ENCODE measurements around the gene BTRC. TPM values are rescaled to one million over a fixed set of nuclear protein-coding genes. Genes with fewer than 3 reads are reported as not detected.

Gene BTRC
- total and polyA plus RNA-seq, 2 donors (not counting 3 experiments of a cell fraction or from before 2014, with no cell fraction given) = 11.6 to 18.5 TPM

DNA sequence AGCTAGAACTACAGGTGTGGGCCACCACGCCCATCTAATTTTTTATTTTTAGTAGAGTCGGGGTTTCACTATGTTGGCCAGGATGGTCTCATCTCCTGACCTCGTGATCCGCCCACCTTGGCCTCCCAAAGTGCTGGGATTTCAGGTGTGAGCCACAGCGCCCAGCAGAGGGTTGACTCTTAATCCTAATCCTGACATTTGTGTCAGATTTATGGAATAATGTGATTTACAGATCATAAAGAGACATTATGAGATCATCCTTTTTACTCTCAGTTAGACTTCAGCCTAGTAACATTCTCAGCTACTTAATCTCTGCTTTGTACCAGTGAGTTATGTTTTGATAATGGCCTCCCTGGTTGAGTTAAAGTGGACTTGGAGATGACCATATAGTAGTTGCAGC, 2.2 kb downstream of the BTRC start:
- intact Hi-C loops (cut with micrococcal nuclease) = no loop called here
- Histone ChIP-seq H3K36me3 (ENCODE audit: control insufficient read depth in 2 of 2, extremely low read depth in 1 of 2, insufficient read depth in 2 of 2, low read length in 2 of 2) (no peaks in the 10 kb centered on the region), H3K4me3 (replicated peaks in 1 of 3; ENCODE audit: insufficient read depth in 1 of 3, low read depth in 1 of 3, low read length in 3 of 3) (no peak overlapping the region), H3K9me1 (replicated peaks; ENCODE audit: control insufficient read depth, extremely low read depth, insufficient read depth, low read length) (no peaks in the 10 kb centered on the region), H3K79me2 (ENCODE audit: control insufficient read depth, insufficient read depth, low read length) (peaks cover 13% of the 10 kb centered on the region), H3K27me3 (ENCODE audit: control insufficient read depth in 2 of 2, insufficient read depth in 2 of 2, low read length in 2 of 2) (no peaks in the 10 kb centered on the region), H2AFZ (ENCODE audit: low read depth, low read length) (no peak overlapping the region), H3K9me3 (replicated peaks; ENCODE audit: control insufficient read depth, insufficient read depth, low read length) (no peaks in the 10 kb centered on the region), H3K4me1 (ENCODE audit: control insufficient read depth, extremely low read depth, insufficient read depth, low read length) (peaks cover 11% of the 10 kb centered on the region), H3K9ac (replicated peaks; ENCODE audit: extremely low read depth, insufficient read depth, low read length) (no peak overlapping the region), H4K20me1 (replicated peaks; ENCODE audit: control insufficient read depth, extremely low read depth, insufficient read depth, low read length) (no peaks in the 10 kb centered on the region), H3K4me2 (ENCODE audit: insufficient read depth, low read length) (no peak overlapping the region), H3K27ac (ENCODE audit: insufficient read depth, low read depth, low read length) (no peak overlapping the region)
- no peak for FAIRE-seq
- DNase-seq (ENCODE audit: low read depth, low spot score) = no peak
- dilution Hi-C loops (cut with MboI; ENCODE audit: extremely low pct_ligation_motif_present, low sequenced_read_pairs) = no loop called here
- no TSS peak for BruUV-seq (replicated peaks)
- ChIA-PET CTCF (no interaction called here), POLR2A (no interaction called here)
- TF ChIP-seq EZH2 (IDR thresholded peaks at IDR 0.05; ENCODE audit: borderline replicate concordance, low read depth, low read length, severe bottlenecking) = no peak
- TF ChIP-seq JUN (IDR thresholded peaks at IDR 0.05; ENCODE audit: borderline replicate concordance, insufficient read depth, insufficient read length, low read depth) = no peak
- no peak for TF ChIP-seq POLR2A (IDR thresholded peaks at IDR 0.05; ENCODE audit: low read depth, low read length)
- no peak for TF ChIP-seq FOS (IDR thresholded peaks at IDR 0.05; ENCODE audit: borderline replicate concordance, insufficient read depth, low read length)
- TF ChIP-seq POLR2AphosphoS5 (IDR thresholded peaks at IDR 0.05; ENCODE audit: insufficient read depth, low read depth, low read length) = no peak
- no peak for TF ChIP-seq GATA2 (IDR thresholded peaks at IDR 0.05; ENCODE audit: insufficient read depth, insufficient read length, low read depth, low read length)
- TF ChIP-seq MYC (IDR thresholded peaks at IDR 0.05; ENCODE audit: low read depth, low read length) = no peak
- TF ChIP-seq, protein P1, sequence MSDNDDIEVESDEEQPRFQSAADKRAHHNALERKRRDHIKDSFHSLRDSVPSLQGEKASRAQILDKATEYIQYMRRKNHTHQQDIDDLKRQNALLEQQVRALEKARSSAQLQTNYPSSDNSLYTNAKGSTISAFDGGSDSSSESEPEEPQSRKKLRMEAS (IDR thresholded peaks at IDR 0.05; ENCODE audit: insufficient read depth, insufficient read length) = no peak

DNA sequence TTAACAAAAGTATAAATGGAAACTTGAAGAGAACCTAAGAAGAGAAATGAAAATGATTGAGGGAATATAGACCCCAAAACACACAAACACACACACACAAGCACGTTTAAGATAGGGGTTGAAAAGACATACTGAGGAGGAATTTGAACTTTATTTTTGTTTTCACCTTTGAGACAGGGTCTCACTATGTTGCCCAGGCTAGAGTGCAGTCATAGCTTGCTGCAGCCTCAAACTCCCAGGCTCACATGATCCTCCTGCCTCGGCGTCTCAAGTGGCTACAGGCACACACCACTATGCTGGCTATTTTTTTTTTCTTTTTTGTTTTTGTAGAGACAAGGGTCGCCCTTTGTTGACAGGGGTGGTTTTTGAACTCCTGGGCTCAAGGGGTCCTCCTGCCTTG, 4.0 kb downstream of the BTRC start:
- Histone ChIP-seq H4K20me1 (replicated peaks; ENCODE audit: control insufficient read depth, extremely low read depth, insufficient read depth, low read length) (no peaks in the 10 kb centered on the region), H2AFZ (ENCODE audit: low read depth, low read length) (no peak overlapping the region), H3K27ac (ENCODE audit: insufficient read depth, low read depth, low read length) (no peak overlapping the region), H3K4me3 (replicated peaks in 1 of 3; ENCODE audit: insufficient read depth in 1 of 3, low read depth in 1 of 3, low read length in 3 of 3) (no peak overlapping the region), H3K9me1 (replicated peaks; ENCODE audit: control insufficient read depth, extremely low read depth, insufficient read depth, low read length) (no peaks in the 10 kb centered on the region), H3K9ac (replicated peaks; ENCODE audit: extremely low read depth, insufficient read depth, low read length) (no peak overlapping the region), H3K79me2 (ENCODE audit: control insufficient read depth, insufficient read depth, low read length) (peaks cover 14% of the 10 kb centered on the region), H3K27me3 (ENCODE audit: control insufficient read depth in 2 of 2, insufficient read depth in 2 of 2, low read length in 2 of 2) (no peaks in the 10 kb centered on the region), H3K4me2 (ENCODE audit: insufficient read depth, low read length) (no peak overlapping the region), H3K9me3 (replicated peaks; ENCODE audit: control insufficient read depth, insufficient read depth, low read length) (no peaks in the 10 kb centered on the region), H3K4me1 (ENCODE audit: control insufficient read depth, extremely low read depth, insufficient read depth, low read length) (peaks cover 11% of the 10 kb centered on the region), H3K36me3 (ENCODE audit: control insufficient read depth in 2 of 2, extremely low read depth in 1 of 2, insufficient read depth in 2 of 2, low read length in 2 of 2) (no peaks in the 10 kb centered on the region)
- FAIRE-seq = no peak
- ChIA-PET CTCF (interaction anchor here (1.3 kb wide), 1 partner anchor 9 kb away, joined by 5 read pairs; no protein-coding TSS in a partner anchor), POLR2A (no interaction called here)
- DNase-seq (ENCODE audit: low read depth, low spot score) = no peak
- no TSS peak for BruUV-seq (replicated peaks)
- TF ChIP-seq FOS (IDR thresholded peaks at IDR 0.05; ENCODE audit: borderline replicate concordance, insufficient read depth, low read length) (no peak), GATA2 (IDR thresholded peaks at IDR 0.05; ENCODE audit: insufficient read depth, insufficient read length, low read depth, low read length) (no peak)
- intact Hi-C loops (cut with micrococcal nuclease) = no loop called here
- dilution Hi-C loops (cut with MboI; ENCODE audit: extremely low pct_ligation_motif_present, low sequenced_read_pairs) = no loop called here
